ENCODE data around the gene RUNX2. TPM values are rescaled to one million over a fixed set of nuclear protein-coding genes. Genes with fewer than 3 reads are reported as not detected.
A peak's percentile ranks its signal among the peaks of the same experiment; 100 is the strongest.

The RUNX2 gene
- total RNA-seq, 1 donor from 2014 or later = 26.1 TPM

GRCh38 chr6:45472382-45472781, 144.3 kb downstream of the RUNX2 start:
- Histone ChIP-seq H3K79me2 (ENCODE audit: insufficient read depth, low read length) (peaks cover 66% of the 10 kb centered on the region), H3K9me3 (ENCODE audit: insufficient read depth, low read depth, low read length) (no peaks in the 10 kb centered on the region), H3K36me3 (ENCODE audit: insufficient read depth, low read length) (peaks cover 6% of the 10 kb centered on the region), H4K20me1 (ENCODE audit: insufficient read depth, low read length) (peaks cover 3% of the 10 kb centered on the region), H3K4me1 (ENCODE audit: insufficient read depth, low read length) (peaks cover 12% of the 10 kb centered on the region), H3K4me2 (ENCODE audit: low read length) (peak overlapping the region; percentile 42), H3K27ac (ENCODE audit: low read depth, low read length) (peak overlapping the region; percentile 10), H3K27me3 (ENCODE audit: insufficient read depth, low read length) (no peaks in the 10 kb centered on the region), H3K9ac (ENCODE audit: low read length) (peak overlapping the region; percentile 35), H3K4me3 (ENCODE audit: insufficient read depth, low read depth, low read length) (no peak overlapping the region), H2AFZ (ENCODE audit: low read depth, low read length) (no peak overlapping the region)
- Mint-ChIP-seq H3K36me3 (ENCODE audit: low read depth, unreplicated experiment) (peaks cover 19% of the 10 kb centered on the region), H3K27ac (ENCODE audit: unreplicated experiment) (peak overlapping the region; percentile 87), H3K4me1 (ENCODE audit: low read depth, unreplicated experiment) (peaks cover 17% of the 10 kb centered on the region), H3K9me3 (ENCODE audit: unreplicated experiment) (no peaks in the 10 kb centered on the region), H3K27me3 (ENCODE audit: low read depth, unreplicated experiment) (no peaks in the 10 kb centered on the region), H3K4me3 (ENCODE audit: unreplicated experiment) (no peak overlapping the region)
- TF ChIP-seq EZH2 (IDR thresholded peaks at IDR 0.05; ENCODE audit: insufficient read depth, low read length) = no peak
- TF ChIP-seq, protein P1, sequence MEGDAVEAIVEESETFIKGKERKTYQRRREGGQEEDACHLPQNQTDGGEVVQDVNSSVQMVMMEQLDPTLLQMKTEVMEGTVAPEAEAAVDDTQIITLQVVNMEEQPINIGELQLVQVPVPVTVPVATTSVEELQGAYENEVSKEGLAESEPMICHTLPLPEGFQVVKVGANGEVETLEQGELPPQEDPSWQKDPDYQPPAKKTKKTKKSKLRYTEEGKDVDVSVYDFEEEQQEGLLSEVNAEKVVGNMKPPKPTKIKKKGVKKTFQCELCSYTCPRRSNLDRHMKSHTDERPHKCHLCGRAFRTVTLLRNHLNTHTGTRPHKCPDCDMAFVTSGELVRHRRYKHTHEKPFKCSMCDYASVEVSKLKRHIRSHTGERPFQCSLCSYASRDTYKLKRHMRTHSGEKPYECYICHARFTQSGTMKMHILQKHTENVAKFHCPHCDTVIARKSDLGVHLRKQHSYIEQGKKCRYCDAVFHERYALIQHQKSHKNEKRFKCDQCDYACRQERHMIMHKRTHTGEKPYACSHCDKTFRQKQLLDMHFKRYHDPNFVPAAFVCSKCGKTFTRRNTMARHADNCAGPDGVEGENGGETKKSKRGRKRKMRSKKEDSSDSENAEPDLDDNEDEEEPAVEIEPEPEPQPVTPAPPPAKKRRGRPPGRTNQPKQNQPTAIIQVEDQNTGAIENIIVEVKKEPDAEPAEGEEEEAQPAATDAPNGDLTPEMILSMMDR (IDR thresholded peaks at IDR 0.05; ENCODE audit: insufficient read depth, low read depth, low read length) = no peak
- peak; percentile 54 for DNase-seq (ENCODE audit: low read depth)
- no peak for FAIRE-seq

GRCh38 chr6:45473121-45473993, 145.2 kb downstream of the RUNX2 start:
- Histone ChIP-seq H3K4me3 (ENCODE audit: insufficient read depth, low read depth, low read length) (no peak overlapping the region), H3K9me3 (ENCODE audit: insufficient read depth, low read depth, low read length) (no peaks in the 10 kb centered on the region), H3K4me2 (ENCODE audit: low read length) (no peak overlapping the region), H3K9ac (ENCODE audit: low read length) (no peak overlapping the region), H3K27me3 (ENCODE audit: insufficient read depth, low read length) (no peaks in the 10 kb centered on the region), H3K27ac (ENCODE audit: low read depth, low read length) (no peak overlapping the region), H4K20me1 (ENCODE audit: insufficient read depth, low read length) (peaks cover 3% of the 10 kb centered on the region), H3K36me3 (ENCODE audit: insufficient read depth, low read length) (peaks cover 6% of the 10 kb centered on the region), H3K4me1 (ENCODE audit: insufficient read depth, low read length) (peaks cover 17% of the 10 kb centered on the region), H3K79me2 (ENCODE audit: insufficient read depth, low read length) (peaks cover 60% of the 10 kb centered on the region), H2AFZ (ENCODE audit: low read depth, low read length) (no peak overlapping the region)
- Mint-ChIP-seq H3K36me3 (ENCODE audit: low read depth, unreplicated experiment) (peaks cover 14% of the 10 kb centered on the region), H3K9me3 (ENCODE audit: unreplicated experiment) (no peaks in the 10 kb centered on the region), H3K27ac (ENCODE audit: unreplicated experiment) (no peak overlapping the region), H3K4me1 (ENCODE audit: low read depth, unreplicated experiment) (peaks cover 17% of the 10 kb centered on the region), H3K4me3 (ENCODE audit: unreplicated experiment) (no peak overlapping the region), H3K27me3 (ENCODE audit: low read depth, unreplicated experiment) (no peaks in the 10 kb centered on the region)
- TF ChIP-seq, protein P1 (IDR thresholded peaks at IDR 0.05; ENCODE audit: insufficient read depth, low read depth, low read length) = no peak
- no peak for TF ChIP-seq EZH2 (IDR thresholded peaks at IDR 0.05; ENCODE audit: insufficient read depth, low read length)
- FAIRE-seq = no peak
- DNase-seq (ENCODE audit: low read depth) = no peak

DNA sequence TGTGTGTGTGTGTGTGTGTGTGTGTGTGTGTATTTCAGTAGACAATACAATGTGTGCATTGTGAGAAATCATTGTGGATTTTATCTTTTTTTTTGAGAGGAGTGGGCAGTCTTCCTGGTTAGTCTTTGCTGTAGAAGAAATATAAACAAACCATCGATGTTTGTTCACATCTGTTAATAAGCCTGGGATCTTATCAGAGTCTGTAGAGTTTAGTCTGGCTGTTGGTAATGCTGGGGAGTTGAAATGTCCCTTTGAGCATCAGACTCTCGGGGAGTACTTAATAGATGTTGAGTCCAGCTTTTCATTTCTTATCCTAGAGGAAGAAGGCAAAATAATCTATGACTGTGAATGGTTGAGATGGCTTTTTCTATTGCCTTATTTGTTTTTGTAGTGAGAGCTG, 146.2 kb downstream of the RUNX2 start:
- peaks cover 22% of the 10 kb centered on the region for H3K4me1 ChIP-seq (ENCODE audit: insufficient read depth, low read length)
- Mint-ChIP-seq H3K36me3 (ENCODE audit: low read depth, unreplicated experiment) (peaks cover 12% of the 10 kb centered on the region), H3K4me3 (ENCODE audit: unreplicated experiment) (no peak overlapping the region), H3K27ac (ENCODE audit: unreplicated experiment) (no peak overlapping the region), H3K9me3 (ENCODE audit: unreplicated experiment) (no peaks in the 10 kb centered on the region), H3K4me1 (ENCODE audit: low read depth, unreplicated experiment) (peaks cover 17% of the 10 kb centered on the region), H3K27me3 (ENCODE audit: low read depth, unreplicated experiment) (no peaks in the 10 kb centered on the region)
- no peaks in the 10 kb centered on the region for H3K9me3 ChIP-seq (ENCODE audit: insufficient read depth, low read depth, low read length)
- TF ChIP-seq EZH2 (IDR thresholded peaks at IDR 0.05; ENCODE audit: insufficient read depth, low read length) = no peak
- TF ChIP-seq, protein P1 (IDR thresholded peaks at IDR 0.05; ENCODE audit: insufficient read depth, low read depth, low read length) = no peak
- H3K4me3 ChIP-seq (ENCODE audit: insufficient read depth, low read depth, low read length) = no peak overlapping the region
- H3K4me2 ChIP-seq (ENCODE audit: low read length) = peak overlapping the region; percentile 15
- H4K20me1 ChIP-seq (ENCODE audit: insufficient read depth, low read length) = peaks cover 3% of the 10 kb centered on the region
- H3K9ac ChIP-seq (ENCODE audit: low read length) = no peak overlapping the region
- H3K27ac ChIP-seq (ENCODE audit: low read depth, low read length) = no peak overlapping the region
- H2AFZ ChIP-seq (ENCODE audit: low read depth, low read length) = no peak overlapping the region
- no peak for FAIRE-seq
- no peaks in the 10 kb centered on the region for H3K27me3 ChIP-seq (ENCODE audit: insufficient read depth, low read length)
- H3K36me3 ChIP-seq (ENCODE audit: insufficient read depth, low read length) = peaks cover 6% of the 10 kb centered on the region
- H3K79me2 ChIP-seq (ENCODE audit: insufficient read depth, low read length) = peaks cover 67% of the 10 kb centered on the region
- peak; percentile 14 for DNase-seq (ENCODE audit: low read depth)
